Germinal center (tissue), 1 donor: ENCODE results near the gene PGM2.
"Not testable (repeated sequence)": the region's sequence is repeated elsewhere in the genome, so short reads cannot be mapped to it uniquely, and the experiment has no call there.

Experiments
- DNase-seq: peaks from one replicate; pipeline ENCODE4 v3.0.0; 2012; ENCODE audit warnings: mixed read lengths, low spot score

PGM2 gene

GRCh38 chr4:37818752-37819151, 7.7 kb upstream of the PGM2 start:
- no peak for DNase-seq

- DNase-seq = not testable (repeated sequence)
These were observed 6.0 kb upstream of the PGM2 start for GRCh38 chr4:37820458-37820857.

GRCh38 chr4:37821953-37822605, 4.4 kb upstream of the PGM2 start:
- DNase-seq = no peak

- not testable (repeated sequence) for DNase-seq
These were observed 985 bp upstream of the PGM2 start for GRCh38 chr4:37825501-37825900.

DNA sequence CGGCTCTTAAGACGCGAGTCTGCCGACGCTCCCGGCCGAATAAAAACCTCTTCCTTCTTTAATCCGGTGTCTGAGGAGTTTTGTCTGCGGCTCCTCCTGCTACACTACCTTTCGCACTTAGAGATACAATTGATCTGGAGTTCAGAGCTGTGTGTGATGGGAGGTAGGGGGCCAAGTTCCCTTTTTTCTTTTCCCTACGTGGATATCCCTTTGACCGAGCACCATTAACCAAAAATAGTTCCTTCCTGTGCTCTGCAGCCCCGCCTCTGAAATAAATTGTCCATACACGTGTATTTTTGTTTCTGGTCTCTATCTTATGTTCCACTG, 555 bp upstream of the PGM2 start:
- peak; percentile 36 for DNase-seq

- no peak for DNase-seq
These were observed 672 bp downstream of the PGM2 start for GRCh38 chr4:37827030-37827685.

GRCh38 chr4:37827802-37828321, 1.4 kb downstream of the PGM2 start:
- no peak for DNase-seq

GRCh38 chr4:37828843-37829242, 2.4 kb downstream of the PGM2 start:
- no peak for DNase-seq

DNA sequence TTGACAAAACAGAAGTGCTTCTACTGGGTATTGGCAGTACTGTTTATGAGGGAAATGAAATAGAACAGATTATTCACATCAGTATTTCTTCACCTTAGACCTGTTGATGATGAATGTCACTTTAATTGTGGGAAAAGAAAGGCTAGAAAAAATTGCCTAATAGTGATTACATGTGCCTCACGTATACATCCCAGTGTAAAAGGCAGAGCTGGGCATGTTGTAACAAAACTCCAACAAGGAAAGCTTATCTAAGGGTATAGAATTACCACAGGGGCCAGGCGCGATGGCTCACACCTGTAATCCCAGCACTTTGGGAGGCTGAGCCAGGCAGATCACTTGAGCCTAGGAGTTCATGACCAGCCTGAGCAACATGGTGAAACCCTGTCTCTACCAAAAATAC, 4.2 kb downstream of the PGM2 start:
- DNase-seq = no peak

DNA sequence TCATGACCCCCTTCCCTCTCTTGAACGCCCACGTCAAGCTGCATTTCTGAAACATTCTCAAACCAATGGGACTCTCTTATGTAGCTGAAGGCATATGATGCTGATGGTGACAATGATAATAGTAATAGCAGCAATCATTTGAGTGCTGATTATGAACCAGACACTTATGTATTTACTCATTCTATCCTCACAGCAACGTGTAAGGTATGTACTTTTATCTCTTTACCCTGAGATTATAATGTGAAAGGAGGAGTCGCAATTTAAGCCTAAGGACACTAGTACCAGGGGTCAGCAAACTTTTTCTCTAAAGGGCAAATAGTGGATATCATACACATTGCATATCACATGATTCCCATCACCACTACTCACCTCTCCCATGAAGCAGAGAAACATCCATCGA, 8.5 kb downstream of the PGM2 start:
- DNase-seq = no peak

- DNase-seq = no peak
These were observed 9.3 kb downstream of the PGM2 start for GRCh38 chr4:37835806-37836205.

- no peak for DNase-seq
These were observed 9.8 kb downstream of the PGM2 start for GRCh38 chr4:37836274-37836673.

GRCh38 chr4:37836838-37837440, 10.5 kb downstream of the PGM2 start:
- DNase-seq = no peak

DNA sequence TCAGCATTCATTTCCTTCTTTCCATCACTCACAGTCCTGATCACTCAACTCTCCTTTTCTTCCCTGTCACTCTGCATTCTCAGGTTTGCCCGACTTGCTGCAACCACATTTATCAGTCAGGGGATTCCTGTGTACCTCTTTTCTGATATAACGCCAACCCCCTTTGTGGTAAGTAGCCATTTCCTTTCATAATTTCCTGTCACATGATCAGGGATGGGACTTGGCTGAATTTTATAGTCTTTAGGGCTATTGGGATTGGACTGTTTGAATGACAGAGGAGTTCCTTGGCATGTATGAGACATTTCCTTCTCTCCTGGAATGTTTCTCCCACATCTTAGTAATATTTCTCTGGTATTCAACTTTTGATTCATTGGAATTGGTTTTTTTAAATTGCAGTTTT, 11.0 kb downstream of the PGM2 start:
- DNase-seq = no peak

DNA sequence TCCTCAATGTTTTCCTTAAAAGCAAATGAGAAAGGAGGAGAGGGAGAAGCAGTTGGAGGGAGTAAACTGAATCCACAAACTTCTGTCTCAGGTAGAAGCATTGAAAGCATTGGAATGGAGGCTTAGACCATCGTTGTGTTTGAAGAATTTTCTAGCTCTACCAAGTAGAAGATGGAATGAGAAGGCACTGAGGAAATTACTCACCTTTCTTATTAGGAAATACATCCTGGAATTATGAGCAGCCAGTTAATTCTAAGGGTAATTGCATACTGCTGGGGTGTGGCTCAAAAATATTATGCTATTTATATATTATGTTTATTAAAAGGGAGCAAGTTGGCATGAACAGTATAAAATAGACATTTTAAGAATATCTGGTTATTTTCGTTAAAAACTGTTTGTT, 12.9 kb downstream of the PGM2 start:
- DNase-seq = no peak

DNA sequence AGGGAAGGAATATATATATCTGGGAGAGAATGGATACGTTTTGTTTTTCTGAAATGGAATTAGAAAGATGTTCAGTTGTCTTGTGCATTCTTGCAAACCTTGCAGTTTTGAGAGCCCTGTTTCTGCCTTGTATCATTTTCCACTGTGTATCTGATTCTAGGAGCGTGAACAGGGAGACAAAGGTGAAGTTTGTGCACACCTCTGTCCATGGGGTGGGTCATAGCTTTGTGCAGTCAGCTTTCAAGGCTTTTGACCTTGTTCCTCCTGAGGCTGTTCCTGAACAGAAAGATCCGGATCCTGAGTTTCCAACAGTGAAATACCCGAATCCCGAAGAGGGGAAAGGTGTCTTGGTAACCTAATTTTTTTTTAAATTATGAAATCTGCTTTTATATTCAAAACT, 17.7 kb downstream of the PGM2 start:
- DNase-seq = no peak

DNA sequence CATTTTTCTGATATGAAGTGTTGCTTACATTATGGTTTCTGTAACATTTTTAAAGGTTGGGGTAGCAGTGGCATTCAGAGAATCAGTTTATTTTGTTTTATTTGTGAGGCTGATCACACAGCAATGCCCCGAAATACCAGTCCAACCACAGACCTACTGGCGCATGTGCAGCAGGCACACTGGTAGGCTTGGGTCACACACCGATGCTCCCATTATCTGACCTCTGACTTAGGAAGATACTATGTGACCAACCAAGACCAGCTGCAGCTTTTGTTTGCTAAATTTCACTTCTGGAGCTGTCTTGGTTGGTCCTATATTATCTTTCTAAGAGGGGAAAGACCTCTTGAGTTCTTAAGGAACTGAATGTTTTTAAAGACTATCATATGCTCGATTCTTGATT, 18.7 kb downstream of the PGM2 start:
- DNase-seq = no peak

GRCh38 chr4:37847311-37847884, 20.9 kb downstream of the PGM2 start:
- DNase-seq = no peak

DNA sequence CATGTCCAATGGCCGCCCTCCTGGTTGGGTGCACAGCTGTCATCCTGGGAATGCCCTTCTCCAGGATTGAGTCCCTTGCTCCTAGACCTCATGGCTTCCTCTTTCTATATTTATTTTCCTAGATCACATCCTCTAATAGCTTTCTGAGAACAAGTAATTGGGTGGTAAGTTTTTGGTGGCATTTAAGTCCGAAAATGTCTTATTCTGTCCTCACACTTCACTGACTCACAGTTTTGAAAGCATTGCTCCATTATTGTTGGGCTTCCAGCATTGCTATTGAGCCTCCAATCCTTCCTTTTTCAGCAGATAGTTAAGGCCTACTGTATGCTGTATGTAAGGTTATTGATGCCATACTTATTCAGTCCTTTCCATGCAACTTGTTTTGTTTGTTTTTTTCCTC, 25.9 kb downstream of the PGM2 start:
- DNase-seq = no peak

DNA sequence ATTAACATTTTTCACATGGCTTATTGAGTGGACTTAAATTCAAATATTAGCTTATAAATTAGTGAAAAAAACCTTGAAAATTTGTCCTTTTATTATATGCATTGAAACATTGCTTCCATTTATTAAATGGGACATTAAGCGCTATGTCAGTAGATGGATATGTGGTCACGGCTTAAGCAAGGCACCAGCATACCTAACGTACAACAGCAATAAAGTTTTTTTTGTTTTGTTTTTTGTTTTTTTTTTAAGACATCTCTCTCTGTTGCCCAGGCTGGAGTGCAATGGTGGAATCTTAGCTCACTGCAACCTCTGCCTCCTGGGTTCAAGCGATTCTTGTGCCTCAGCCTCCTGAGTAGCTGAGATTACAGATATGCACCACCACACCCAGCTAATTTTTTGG, 31.6 kb downstream of the PGM2 start:
- no peak for DNase-seq

- no peak for DNase-seq
These were observed 32.4 kb downstream of the PGM2 start for GRCh38 chr4:37858872-37859271.

DNA sequence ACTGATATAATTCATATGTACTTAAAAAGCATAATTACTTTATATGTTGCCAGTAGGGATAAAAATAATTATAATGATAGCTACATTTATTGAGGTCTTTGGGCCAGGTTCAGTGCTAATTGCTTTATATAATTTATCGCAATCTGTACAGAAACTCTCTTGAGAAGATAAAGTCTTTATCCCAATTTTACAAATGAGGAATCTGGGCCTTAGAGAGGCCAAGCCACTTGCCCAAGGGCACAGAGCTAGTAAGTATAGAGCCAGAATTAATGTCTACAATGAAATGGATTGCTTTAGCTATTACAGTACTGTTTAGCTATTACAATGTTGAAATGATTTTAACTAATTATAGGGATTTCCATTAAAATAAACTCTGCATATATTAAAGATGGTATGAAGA, 33.8 kb downstream of the PGM2 start:
- DNase-seq = no peak

GRCh38 chr4:37862961-37863360, 36.5 kb downstream of the PGM2 start:
- DNase-seq = no peak
